Measurements from ENCODE around the gene NECTIN3.

DNA sequence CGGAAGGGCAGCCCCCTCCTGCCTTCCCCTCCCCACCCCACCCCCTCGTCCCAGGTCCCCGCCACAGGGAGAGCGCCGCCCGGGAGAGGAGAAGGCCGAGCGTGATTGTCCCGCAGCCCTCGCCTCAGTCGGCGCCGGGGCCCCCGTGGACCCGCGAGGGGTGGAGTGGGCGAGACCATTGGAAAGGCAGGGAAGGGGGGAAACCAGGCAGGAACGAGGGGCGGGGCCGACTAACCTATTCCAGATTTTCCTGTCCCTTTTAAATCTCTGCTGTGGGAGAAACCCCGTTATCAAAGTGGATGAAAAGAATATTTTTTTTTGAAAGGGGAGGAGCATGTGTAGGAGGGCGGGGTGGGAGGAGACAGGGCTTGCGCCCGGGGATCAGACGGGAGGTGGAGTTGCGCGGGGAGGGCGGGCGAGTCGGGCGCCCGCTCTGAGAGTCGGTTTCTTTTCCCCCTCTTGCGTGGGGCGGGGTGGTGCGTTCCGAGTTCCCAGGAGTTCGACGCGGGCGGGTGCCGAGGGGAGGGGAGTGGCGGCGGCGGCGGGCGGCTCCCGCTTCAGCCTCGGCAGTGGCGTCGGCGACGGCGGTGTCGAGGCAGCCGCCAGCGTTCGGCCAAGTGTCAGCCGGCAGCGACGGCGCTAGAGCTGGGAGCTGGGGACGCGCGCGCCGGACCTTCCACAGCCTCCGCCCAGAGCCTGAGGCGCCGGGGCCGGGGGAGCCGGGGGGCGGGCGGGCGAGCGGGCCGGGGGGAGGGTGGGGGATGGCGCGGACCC lies at the start of gene NECTIN3:
- TF ChIP-seq POLR2A (IDR thresholded peaks at IDR 0.05; ENCODE audit: low read depth, low read length) (no peak), SPI1 (IDR thresholded peaks at IDR 0.05; ENCODE audit: low read depth, low read length) (no peak), POLR2AphosphoS5 (IDR thresholded peaks at IDR 0.05; ENCODE audit: low read depth, low read length) (no peak)

All from GM12891 (cell line).